Raji (cell line): ENCODE results near the gene GHRL.

ENCODE experiments used
- POLR2A ChIP-seq: IDR thresholded peaks from 2 replicates; pipeline ENCODE4 v1.6.1; 2011; ENCODE audit warnings: low read depth, low read length, control low read depth; ENCODE audit not compliant: insufficient read depth

GHRL gene

GRCh38 chr3:10292505-10293419 lies at the start of gene GHRL:
TSS of gene GHRL (minus strand) at chr3:10292947. CDS start at chr3:10290180, 2,767 bp downstream.
- TF ChIP-seq POLR2A: no peak

GRCh38 chr3:10341901-10342398 lies 49.2 kb upstream of the GHRL start:
- TF ChIP-seq POLR2A: no peak

- TF ChIP-seq POLR2A: no peak
Observed at GRCh38 chr3:10340476-10340875, 47.7 kb upstream of the GHRL start.

- no peak for TF ChIP-seq POLR2A
Observed at GRCh38 chr3:10340046-10340445, 47.3 kb upstream of the GHRL start.

GRCh38 chr3:10339376-10339955 lies 46.7 kb upstream of the GHRL start:
- TF ChIP-seq POLR2A: no peak

GRCh38 chr3:10338591-10339353 lies 46.0 kb upstream of the GHRL start:
- TF ChIP-seq POLR2A: no peak

GRCh38 chr3:10338164-10338470 lies 45.4 kb upstream of the GHRL start:
- no peak for TF ChIP-seq POLR2A

GRCh38 chr3:10337323-10338163 lies 44.8 kb upstream of the GHRL start:
- no peak for TF ChIP-seq POLR2A

- no peak for TF ChIP-seq POLR2A
Observed at GRCh38 chr3:10336761-10337160, 44.0 kb upstream of the GHRL start.

- TF ChIP-seq POLR2A: no peak
Observed at GRCh38 chr3:10335871-10336622, 43.3 kb upstream of the GHRL start.

GRCh38 chr3:10335190-10335738 lies 42.5 kb upstream of the GHRL start:
- TF ChIP-seq POLR2A: no peak

- TF ChIP-seq POLR2A: no peak
Observed at GRCh38 chr3:10334459-10334858, 41.7 kb upstream of the GHRL start.

GRCh38 chr3:10334042-10334441 lies 41.3 kb upstream of the GHRL start:
- no peak for TF ChIP-seq POLR2A

GRCh38 chr3:10333349-10333650 lies 40.6 kb upstream of the GHRL start:
- TF ChIP-seq POLR2A: no peak
